Caki2 (cell line): ENCODE data around the gene STRN4. TPM values are rescaled to one million over a fixed set of nuclear protein-coding genes. Genes with fewer than 3 reads are reported as not detected.
A peak's percentile ranks its signal among the peaks of the same experiment; 100 is the strongest.

Experiments
- DNase-seq: peaks from one replicate; pipeline ENCODE4 v3.0.0-alpha.2; 2015; ENCODE audit warnings: low read depth
- in situ Hi-C: cut with HindIII; loops from 2 replicates; pipeline ENCODE4 v1.10.0; 2016; ENCODE audit warnings: low sequenced_read_pairs, low pct_unique_long_range_greater_than_20kb, mixed read lengths
- total RNA-seq: library from RNA; depleted of rRNA; stranded (reverse); fragments of >200 nt; shearing (Covaris generic); gene quantifications from 2 replicates; pipeline ENCODE4 v1.2.3, GENCODE V29; 2014; ENCODE audit warnings: low replicate concordance

Gene STRN4
- total RNA-seq, 1 experiment from 2014 or later = 102 TPM

DNA sequence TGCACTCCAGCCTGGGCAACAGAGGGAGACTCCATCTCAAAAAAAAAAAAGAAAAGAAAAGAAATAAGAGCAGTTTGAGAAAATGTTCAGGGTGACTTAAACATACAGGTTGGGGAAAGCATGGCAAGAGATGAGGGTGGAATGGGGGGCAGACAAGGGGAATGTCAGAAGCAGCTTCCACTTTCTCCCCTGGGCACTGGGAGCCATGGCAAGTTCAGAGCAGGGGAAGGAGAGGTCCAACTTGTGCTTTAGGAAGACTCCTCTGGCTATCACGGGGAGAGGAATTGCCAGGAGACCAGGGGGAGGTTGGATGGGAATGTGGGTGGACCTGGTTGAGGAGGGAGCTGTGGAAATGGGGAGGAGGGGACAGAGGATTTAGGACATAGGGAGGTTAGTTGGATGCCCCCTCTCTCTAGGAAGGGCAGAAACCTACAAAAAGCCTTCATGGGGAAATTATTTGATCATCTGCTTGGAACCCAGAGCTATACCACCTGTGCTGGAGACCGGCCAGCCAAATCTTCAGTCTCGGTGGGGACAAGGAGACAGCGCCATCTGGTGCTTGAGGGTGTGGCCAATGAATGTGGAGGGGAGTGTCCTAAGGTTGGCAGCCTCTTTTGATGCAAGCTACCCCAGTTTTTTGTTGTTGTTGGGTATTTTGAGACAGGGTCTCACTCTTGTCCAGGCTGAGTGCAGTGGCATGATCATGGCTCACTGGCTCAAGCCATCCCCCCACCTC, 7.3 kb upstream of the STRN4 start:
- DNase-seq = no peak
- in situ Hi-C loops = no loop called here

- DNase-seq = no peak
- in situ Hi-C loops = no loop called here
Observed at GRCh38 chr19:46748325-46749109, 2.3 kb upstream of the STRN4 start.

GRCh38 chr19:46745521-46746280, 549 bp downstream of the STRN4 start, which contains the start of gene FKRP:
FKRP (plus strand) TSS chr19:46746057; CDS start chr19:46755451, 9,394 bp downstream.
- in situ Hi-C loops = no loop called here
- no peak for DNase-seq

DNA sequence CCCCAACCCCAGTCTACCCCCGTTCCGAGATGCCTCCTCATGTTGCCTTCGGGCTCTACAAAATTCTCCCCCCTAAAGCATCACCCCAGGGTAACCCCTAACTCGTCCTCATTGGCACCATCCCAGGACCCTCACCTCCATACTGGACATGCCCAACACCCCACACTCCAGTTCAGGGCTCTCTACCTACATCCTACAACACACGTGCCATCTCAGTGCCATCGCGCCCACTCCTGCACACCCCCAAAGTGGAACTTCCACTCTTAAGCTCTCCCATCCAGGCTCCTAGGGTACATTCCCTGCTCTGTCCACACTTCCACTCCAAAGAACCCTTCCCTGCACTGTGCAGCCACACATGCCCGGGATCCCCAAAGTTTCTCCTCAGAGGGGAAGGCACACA, 1.2 kb downstream of the STRN4 start:
- DNase-seq = no peak
- in situ Hi-C loops = no loop called here

GRCh38 chr19:46744005-46744691, 2.1 kb downstream of the STRN4 start:
- in situ Hi-C loops = no loop called here
- DNase-seq = no peak

- DNase-seq = no peak
- in situ Hi-C loops = no loop called here
Observed at GRCh38 chr19:46742926-46743480, 3.2 kb downstream of the STRN4 start.

- no peak for DNase-seq
- in situ Hi-C loops = no loop called here
Observed at GRCh38 chr19:46741447-46741846, 4.8 kb downstream of the STRN4 start.

- in situ Hi-C loops = no loop called here
- no peak for DNase-seq
Observed at GRCh38 chr19:46739290-46739771, 6.9 kb downstream of the STRN4 start.

DNA sequence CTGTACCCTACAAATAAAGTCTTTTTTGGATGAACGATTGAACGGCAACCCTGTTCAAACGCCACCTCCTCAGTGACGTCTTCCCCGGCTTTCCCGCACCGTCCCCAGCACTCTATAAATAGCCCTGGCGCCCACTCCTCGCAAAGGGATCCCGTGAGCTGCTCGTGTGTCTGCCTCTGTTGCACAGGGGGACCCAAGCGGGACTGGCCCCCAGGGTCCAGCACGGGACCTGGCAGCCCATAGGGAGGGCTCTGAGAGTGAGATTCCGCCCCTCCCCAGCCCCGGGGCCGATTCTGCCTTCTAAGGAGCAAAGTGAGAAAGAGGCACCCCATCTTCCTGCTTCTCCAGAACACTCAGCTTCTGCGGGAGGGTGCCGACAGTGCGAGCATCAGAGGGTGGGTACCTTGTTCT, 8.5 kb downstream of the STRN4 start:
- DNase-seq = no peak
- in situ Hi-C loops = no loop called here

GRCh38 chr19:46737298-46737654, 9.0 kb downstream of the STRN4 start:
- no peak for DNase-seq
- in situ Hi-C loops = no loop called here

GRCh38 chr19:46736531-46737297, 9.5 kb downstream of the STRN4 start:
- DNase-seq = peak; percentile 52
- in situ Hi-C loops = no loop called here

GRCh38 chr19:46733690-46734292, 12.5 kb downstream of the STRN4 start:
- no peak for DNase-seq
- in situ Hi-C loops = no loop called here

- no peak for DNase-seq
- in situ Hi-C loops = no loop called here
Observed at GRCh38 chr19:46732966-46733689, 13.1 kb downstream of the STRN4 start.

GRCh38 chr19:46732172-46732938, 13.9 kb downstream of the STRN4 start:
- no peak for DNase-seq
- in situ Hi-C loops = no loop called here

GRCh38 chr19:46731584-46731983, 14.7 kb downstream of the STRN4 start:
- no peak for DNase-seq
- in situ Hi-C loops = no loop called here

- peak; percentile 86 for DNase-seq
- in situ Hi-C loops = no loop called here
Observed at GRCh38 chr19:46731007-46731501, 15.2 kb downstream of the STRN4 start.
